SK-N-MC (cell line): ENCODE results near the gene TK2.

Experiments used
- EZH2 ChIP-seq: fragments of 200-600 bp; sonication (generic); IDR thresholded peaks from one replicate; pipeline ENCODE4 v1.6.1; 2017; ENCODE audit warnings: antibody characterized with exemption
- POLR2AphosphoS5 ChIP-seq: IDR thresholded peaks from 2 replicates; pipeline ENCODE4 v1.6.1; 2012; ENCODE audit warnings: mild to moderate bottlenecking, low read depth, low read length, borderline replicate concordance

GRCh38 chr16:66474750-66475199, 75.1 kb downstream of the TK2 start:
- TF ChIP-seq POLR2AphosphoS5 (no peak), EZH2 (no peak)
